Metanephros (tissue), 1 donor: ENCODE measurements around the gene MMP8. TPM values are rescaled to one million over a fixed set of nuclear protein-coding genes. Genes with fewer than 3 reads are reported as not detected.

Source experiments
- total RNA-seq: library from RNA; depleted of rRNA; stranded (reverse); fragments of >200 nt; gene quantifications from one replicate; pipeline ENCODE4 v1.2.3, GENCODE V29; 2014

MMP8 gene
- 2.8 TPM for total RNA-seq

GRCh38 chr11:102724904-102725500 is at the start of gene MMP8:
TSS of gene MMP8 (minus strand) at chr11:102724954. CDS start at chr11:102724855, 99 bp downstream.

GRCh38 chr11:102705626-102706025 is 19.1 kb downstream of the MMP8 start, which contains the start of gene MMP27:
TSS of gene MMP27 (minus strand) at chr11:102705769. CDS start at chr11:102705714, 55 bp downstream.

Other genes starting within 250 kb of the MMP8 start
- gene MMP7, start 194.2 kb downstream of the MMP8 start, total RNA-seq, result 33.2 TPM
- not detected for gene MMP20, start 99.6 kb downstream of the MMP8 start, total RNA-seq
- not detected for gene MMP27, start 19.2 kb downstream of the MMP8 start, total RNA-seq
- gene MMP10, start 55.7 kb upstream of the MMP8 start, total RNA-seq, result 0.12 TPM
- gene MMP1, start 73.2 kb upstream of the MMP8 start, total RNA-seq, result 0.06 TPM
- not detected for gene MMP3, start 118.7 kb upstream of the MMP8 start, total RNA-seq
- gene MMP12, start 150.0 kb upstream of the MMP8 start, total RNA-seq, result 1.6 TPM
- gene MMP13, start 230.8 kb upstream of the MMP8 start, total RNA-seq, result not detected